Cerebellar nuclear complex (tissue), 1 donor: ENCODE measurements around the gene EXOSC2.

Experiments
- DNase-seq, 2 experiments: peaks; one replicate each; lab custom pipeline; 2025; lab: John Stamatoyannopoulos, UW

EXOSC2 gene, protein sequence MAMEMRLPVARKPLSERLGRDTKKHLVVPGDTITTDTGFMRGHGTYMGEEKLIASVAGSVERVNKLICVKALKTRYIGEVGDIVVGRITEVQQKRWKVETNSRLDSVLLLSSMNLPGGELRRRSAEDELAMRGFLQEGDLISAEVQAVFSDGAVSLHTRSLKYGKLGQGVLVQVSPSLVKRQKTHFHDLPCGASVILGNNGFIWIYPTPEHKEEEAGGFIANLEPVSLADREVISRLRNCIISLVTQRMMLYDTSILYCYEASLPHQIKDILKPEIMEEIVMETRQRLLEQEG

DNA sequence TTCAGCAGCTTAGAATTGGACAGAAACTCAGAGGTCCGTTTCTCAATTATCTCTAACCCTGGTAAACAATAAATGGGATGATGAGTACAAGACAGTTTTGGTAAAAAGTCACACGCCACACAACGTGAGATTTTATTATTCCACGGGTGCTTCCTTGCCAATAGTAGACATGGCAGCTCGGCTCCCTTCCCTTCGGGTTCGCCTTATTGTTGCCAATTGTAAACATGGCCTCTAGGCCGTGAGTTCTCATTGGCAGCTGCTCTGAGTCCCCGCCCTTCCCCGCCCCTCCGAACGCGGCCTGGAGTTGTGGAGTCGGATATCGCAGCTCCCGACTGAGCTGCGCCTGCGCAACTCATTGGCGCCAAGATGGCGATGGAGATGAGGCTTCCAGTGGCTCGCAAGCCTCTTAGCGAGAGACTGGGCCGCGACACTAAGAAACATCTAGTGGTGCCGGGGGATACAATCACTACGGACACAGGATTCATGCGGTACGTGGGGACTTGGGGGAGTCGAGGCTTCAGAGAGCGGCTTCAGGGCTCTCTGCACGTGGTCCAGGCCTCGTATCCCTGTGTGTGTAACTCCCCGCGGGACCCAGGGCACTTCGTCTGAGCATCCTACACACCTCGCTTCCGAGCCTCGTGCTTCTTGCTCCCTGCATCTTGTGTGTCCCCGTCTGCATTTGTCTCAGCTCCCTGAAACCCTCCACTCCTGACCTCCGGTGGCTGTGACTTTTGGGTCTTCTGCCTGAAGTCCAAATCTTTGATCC lies at the start of gene EXOSC2:
Gene EXOSC2, plus strand, starts transcription at position 355 of the 766 bp plus-strand sequence. Its CDS starts 12 bp downstream, at position 367.
- peak; percentile 39 to 92 for DNase-seq

DNA sequence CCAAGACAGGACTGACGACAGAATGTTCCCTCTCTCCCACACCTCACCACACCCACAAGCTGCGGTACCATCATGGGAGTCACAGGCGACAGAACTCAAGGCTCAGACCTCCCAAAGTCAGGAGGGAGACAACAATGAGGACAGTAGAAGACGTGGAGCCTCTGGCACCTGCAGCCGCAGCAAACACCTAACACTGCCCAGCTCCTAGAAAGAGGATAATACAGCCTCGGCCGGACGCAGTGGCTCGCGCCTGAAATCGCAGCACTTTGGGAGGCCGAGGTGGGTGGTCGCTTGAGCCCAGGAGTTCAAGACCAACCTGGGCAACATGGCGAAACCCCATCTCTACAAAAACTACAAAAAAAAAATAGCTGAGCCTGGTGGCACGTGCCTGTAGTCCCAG lies 42.4 kb upstream of the EXOSC2 start:
- no peak for DNase-seq

DNA sequence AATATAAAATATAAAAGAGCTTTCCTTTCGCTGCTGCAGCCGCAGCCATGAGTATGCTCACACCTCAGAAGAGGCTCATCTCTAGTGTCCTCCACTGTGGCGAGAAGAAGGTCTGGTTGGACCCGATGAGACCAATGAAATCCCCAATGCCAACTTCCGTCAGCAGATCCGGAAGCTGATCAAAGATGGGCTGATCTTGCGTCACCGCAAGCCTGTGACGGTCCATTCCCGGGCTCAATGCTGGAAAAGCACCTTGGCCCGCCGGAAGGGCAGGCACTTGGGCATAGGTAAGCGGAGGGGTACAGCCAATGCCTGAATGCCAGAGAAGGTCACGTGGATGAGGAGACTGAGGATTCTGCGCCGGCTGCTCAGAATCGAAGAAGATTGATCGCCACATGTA lies 41.8 kb upstream of the EXOSC2 start:
- DNase-seq = no peak

DNA sequence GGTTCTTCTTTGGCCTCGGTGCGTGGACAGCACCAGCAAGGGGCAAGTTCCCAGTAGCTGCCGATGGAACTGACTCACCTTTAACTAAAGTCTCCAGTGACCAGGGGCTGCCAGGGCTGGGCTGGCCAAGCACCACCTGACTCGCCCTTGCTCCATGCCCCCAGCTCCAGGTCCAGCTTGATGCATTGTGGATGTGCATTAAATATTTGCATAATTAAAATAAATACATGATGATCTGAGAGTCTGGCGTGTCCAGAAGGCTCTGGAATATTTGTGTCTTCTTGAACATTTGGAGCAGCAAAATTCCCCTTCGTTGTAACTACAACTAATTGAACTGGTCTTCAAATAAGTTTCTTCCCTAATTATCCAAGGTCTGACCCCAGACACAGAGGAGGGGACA lies 38.7 kb upstream of the EXOSC2 start:
- DNase-seq = no peak

DNA sequence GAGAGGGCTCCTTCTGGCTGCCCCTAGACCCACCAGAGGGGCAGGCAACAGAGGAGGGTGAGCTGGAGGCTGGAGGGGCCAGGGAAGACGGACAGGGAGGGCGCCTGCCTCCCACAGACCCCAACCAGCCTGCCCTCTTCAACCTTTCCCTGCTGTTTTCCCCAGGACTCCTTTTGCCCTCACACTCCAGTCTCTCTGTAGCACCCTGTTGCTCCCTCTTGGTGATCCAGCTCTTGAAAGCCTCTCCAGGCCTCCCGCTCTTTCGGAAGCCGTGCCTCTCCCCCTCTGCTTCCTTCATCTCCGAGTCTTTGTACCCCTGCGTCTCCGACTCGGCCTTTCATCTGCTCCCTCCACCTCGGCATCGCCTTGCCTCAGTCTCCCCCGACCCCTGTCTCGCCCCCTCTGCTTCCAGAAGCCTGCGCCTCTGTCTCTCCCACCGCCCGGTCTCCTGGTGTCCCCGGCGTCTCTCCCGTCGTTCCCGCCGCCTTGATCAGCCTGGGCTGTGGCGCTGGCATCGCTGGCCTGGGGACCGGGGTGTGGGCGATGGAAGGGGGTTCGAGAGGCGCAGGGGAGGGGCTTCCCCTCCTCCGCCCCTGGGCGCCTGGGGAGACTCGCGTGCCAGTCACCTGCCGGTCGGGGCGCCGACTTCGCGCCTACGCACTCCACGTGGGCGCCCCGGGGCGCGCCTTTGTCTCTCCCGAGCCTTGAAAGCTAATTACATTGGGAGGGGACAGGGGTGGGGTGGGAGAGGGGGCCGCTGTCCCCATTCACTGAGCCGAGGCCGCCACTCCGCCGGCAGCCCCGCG lies 34.5 kb upstream of the EXOSC2 start:
- no peak for DNase-seq

DNA sequence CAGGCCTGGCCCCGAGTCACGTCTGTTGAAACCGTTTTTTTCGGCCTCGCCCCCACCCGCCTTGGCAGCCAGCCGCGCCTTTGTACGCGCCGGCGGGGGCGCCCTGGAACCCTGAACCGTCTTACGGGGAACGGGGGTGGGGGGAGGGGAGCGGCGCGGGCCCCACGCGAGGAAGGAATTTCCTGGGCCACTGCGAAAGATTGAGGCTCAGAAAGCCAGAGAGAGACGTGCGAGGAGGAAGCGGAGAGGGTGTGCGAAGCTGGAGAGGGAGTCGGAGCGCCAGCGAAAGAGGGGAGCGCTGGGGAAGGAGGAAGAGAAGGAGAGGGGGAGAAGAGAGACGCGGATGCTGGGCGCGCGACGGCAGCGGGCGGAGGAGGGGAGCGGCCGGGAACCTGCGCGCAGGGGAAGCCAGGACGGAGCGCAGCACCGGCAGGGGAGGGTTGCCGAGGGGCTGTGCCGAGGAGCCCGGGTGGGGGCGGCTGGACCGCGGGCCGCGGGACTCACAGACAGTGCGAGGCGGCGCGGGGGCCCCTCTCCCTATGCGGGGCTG lies 33.8 kb upstream of the EXOSC2 start:
- no peak for DNase-seq

DNA sequence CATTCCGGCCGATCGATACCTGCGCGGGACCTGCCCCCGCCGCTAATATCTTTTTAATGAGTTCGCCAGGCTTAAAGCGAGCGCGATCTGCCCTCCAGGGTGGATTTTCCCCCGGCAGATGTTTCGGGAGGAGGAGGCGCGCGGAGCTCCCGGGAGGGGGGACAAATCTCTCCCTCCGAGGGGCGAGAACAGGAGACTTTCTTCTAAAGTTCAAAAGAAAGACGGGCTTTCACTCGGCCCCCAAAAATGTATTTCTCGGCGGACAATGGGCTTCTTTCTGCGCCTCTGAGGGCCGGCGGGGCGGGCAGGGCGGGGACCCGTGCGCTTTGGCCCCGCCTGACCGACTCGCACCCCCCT lies 33.3 kb upstream of the EXOSC2 start:
- no peak for DNase-seq

DNA sequence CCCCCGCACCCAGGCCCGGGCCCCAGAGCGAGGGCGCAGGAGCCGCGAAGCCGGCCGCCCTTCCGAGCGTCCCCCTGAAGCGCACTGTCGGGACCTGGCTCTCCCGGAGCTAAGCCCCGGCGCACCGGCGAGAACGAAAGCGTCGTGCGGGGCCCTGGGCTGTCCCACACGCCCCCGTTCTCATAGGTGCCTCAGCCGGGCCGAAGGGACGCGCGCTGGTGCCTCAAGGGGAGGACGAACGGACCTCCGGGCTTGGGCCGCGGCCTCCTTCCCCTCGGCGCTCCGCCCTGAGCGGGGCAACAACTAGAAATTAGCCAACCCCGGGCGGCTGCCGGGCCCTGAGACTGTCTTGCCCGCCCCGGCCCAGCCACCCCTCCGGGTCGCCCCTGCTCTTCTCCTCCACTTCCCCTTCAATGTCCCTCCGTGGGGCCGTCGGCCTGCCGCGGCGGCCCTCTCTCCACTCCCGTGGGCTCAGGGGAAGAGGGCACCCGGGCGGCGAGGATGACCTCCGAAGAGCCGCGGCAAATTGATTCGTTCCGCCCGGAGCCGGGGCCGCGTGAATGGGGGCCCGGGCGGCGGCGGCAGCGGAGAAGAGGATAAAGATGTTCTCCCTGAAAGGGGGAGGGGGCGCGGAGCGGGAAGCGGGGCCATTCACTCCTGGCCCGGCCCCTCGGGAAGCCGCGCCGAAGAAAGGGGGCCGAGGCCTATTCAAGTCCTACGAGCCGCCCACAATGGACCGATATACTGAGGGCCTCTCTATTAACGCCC lies 32.7 kb upstream of the EXOSC2 start:
- DNase-seq = no peak

DNA sequence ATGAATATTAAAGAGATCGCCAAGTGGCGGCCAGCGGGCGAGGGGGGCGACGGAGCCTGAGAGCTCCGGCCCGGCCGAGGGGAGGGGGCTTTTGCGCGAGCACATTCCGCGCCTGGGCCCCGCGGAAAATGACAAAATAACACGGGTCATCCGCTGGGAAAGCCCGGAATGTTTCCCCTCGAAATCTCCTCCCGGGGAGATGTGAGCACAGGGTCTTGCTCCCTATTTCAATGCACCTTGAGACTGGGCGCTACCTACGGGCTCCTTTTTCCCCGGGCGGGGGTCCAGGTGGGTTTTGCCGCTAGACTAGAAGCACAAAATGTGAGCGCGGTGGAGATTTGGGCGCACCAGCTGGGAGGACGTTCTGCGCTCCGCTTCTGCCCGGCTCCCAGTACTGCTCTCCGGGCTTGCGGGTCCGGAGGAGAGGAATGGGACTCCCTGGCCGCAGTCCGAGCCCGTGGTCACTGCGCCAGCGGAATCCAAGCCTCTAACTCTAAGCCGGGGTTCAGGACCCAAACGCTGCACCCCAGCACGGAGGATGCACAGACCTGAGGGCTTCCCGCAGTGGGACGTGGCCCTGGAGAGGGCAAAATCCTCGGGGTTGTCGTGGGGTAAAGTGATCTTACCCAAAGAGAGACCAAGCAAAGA lies 32.0 kb upstream of the EXOSC2 start:
- DNase-seq = no peak

DNA sequence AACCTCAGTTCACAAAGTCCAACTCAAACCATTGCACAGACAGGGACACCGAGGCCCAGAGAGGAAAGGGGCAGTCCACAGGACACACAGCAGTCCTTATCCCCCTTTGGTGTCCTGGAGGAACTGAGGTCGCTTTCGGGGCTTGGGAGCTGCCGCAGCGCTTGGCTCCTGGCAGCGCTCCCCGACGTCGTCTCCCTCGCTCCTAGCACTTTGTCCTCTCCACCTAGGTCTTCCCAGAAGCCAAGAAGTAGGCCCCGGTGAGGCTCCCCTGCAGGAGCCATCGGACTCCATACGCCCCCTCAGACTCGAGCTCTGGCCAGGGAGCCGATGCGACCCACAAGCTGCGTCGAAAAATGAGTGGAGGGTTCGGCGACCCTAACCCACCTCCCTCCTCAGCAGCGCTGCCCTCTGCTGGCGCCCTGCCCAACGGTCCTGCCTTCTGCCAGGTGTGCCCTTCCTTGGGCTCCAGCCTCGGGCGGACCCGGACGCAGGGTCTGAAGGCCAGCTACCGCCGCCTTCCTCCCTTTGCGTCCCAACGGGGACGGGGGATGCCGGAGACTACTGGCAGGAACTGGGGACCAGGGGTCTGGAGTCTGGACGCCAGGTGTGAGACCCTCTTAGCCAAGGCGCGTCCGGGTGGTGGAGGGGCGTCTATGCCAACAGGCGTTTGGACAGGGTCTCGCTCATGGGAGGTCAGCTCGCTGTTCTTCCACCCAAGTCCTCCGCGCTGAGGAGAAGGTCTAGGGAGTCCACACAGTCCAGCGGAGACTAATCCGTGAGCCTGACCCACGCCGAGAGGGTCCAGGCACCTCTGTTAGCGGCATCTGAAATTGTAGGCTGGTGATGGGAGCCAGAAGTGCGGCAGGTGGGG lies 31.2 kb upstream of the EXOSC2 start:
- DNase-seq = no peak

DNA sequence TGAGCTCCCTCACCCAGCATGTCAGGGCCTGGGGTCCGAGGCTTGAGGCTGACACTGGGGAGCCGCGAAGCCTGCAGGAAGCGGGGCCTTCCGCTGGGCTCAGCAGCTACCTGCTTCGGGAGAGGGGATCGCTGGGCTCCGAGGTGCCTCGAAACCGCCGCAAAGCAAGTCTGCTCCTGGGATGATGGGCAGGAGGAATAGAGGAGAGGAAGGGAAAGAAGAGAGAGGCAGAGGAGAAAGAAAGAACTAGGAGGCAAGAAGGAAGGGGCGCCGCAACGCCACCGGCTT lies 30.7 kb upstream of the EXOSC2 start:
- no peak for DNase-seq

DNA sequence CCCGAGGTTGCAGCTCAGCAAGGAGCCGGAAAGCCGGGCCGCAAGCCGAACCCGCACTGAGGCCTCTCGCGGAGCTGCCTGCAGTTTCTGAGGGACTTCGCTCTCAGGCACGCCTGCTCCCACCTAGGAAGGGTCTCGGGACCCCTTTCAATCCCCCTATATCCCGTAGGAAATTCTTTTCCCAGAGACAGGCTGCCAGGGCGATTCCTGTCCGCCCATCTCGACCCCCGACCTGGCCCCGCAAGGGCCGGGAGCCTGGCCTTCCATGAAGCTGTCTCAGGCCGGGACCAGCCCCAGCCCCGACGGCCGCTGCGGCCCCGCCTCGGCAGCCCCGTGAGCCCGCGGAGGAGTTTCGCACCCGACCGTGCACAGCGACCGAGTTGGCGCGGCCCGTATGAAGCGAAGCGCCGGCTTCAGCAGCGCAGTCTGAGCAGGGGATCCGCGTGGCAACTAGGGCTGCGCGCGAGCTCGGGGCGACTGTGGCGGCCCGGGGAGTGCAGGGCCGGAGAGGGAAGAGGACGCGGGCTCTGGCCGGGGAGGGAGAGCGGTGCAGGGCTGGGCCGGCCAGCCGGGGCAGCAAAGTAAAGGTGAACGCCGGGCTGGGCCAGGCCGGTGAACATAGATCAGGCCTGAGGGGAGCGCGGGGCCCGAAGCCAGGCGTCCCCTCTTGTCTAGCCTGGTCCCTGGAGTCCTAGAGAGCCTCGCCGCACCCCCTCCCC lies 30.2 kb upstream of the EXOSC2 start:
- no peak for DNase-seq

DNA sequence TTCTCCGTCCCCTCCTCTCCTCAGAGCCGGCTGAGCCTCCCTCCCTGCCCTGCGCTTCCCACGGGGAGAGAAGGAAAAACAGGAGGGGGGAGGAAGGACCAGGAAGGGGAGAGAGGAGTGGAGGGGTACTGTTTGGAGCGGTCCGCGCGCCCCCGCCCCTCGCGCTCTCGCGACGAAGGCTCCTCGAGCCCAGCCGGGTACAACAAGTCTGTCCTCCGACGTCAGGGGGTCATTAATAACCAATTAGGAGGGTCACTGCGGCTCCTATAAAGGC lies 29.7 kb upstream of the EXOSC2 start:
- no peak for DNase-seq

DNA sequence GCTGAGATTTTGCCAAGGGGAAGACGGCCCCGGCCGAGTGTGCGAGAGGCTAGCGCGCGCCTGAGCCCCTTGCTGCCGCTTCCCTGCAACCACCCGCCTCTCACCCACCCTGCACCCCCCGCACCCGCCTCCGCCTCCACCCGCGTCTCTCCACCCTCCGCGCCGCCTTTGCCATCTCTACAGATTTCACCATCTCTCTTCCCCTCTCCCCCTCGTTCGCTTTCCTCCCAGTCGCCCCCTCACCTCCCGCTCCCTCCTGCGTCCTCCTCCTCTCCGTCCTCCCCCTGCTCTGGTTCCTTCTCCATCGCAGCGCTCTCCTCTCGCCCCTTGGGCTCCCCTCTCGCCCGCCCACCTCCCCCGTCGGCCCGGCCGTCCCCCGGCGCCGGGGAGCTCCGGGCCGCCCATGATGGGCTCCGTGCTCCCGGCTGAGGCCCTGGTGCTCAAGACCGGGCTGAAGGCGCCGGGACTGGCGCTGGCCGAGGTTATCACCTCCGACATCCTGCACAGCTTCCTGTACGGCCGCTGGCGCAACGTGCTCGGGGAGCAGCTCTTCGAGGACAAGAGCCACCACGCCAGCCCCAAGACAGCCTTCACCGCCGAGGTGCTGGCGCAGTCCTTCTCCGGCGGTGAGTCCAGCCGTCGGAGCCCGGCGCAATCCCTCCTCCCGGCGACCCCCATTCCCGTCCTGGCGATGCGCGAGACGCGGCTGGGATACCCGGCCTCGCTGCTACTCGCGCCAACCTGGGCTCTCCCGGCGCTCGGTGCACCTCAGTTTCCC lies 29.1 kb upstream of the EXOSC2 start, which contains the start of gene PRDM12:
Gene PRDM12, plus strand, starts transcription at position 344 of the 778 bp plus-strand sequence. Its CDS starts 60 bp downstream, at position 404.
- no peak for DNase-seq

DNA sequence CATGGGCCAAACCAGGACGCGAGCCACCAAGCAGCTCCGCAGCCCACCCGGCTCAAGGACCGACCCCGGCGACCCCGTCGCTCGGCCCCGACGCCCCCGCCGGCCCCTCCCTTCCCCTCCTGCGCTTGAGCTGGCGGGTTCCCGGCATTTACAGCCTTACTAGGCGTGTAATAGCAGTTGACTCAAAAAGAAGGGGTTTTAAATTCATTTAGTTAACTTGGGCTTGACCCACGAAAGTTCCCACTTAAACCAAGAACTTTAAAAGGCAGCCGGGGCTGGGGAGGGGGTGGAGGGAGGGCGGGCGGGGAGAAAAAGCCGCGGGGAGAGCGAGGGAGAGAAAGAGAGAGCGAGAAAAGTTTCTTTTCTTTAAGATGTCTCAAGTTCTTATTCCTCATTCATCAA lies 28.6 kb upstream of the EXOSC2 start:
- no peak for DNase-seq

DNA sequence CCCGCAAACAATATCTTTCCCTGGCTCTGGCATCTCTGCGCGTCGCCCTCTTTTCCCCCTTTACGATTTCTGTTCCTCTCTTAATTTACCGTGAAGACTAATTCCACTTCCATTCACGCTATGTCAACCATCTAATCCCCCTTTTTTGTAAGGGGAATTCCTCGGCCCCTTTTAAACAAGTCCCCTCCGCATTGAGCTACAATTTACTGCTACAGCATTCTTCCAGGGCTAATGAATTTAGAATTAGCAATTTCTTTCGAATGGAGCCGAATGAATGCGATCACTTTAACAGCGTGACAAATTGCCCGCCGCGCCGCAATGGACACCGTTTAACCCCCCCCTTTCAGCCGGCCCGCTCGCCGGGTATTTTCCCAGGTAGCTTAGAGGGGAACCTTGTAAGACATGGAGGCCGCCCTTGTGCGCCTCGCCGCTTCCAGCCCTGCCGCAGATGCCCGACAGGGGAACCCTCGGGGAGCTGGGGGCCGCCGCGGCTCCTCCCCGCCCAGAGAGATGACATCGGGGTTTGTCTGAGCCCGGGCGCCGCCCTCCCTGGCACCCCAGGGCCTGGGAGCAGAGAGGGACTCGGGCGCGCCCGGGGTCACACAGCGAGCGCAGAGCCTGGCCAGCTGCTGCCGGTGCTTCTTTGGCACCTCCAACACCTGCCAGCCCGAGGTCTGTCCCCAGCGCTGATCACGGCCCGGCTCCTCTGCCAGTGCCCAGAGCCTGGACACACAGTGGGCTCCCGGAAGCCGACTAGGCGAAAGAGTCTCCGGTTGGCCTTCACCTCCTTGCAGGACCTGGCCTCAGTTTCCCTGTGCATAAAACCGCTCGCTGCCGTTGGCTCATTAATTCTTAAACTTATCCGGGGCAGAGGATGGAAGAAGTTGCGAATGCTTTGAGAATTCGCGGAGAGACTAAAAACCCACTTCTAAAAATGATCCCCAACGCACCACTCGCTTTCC lies 27.9 kb upstream of the EXOSC2 start:
- no peak for DNase-seq

DNA sequence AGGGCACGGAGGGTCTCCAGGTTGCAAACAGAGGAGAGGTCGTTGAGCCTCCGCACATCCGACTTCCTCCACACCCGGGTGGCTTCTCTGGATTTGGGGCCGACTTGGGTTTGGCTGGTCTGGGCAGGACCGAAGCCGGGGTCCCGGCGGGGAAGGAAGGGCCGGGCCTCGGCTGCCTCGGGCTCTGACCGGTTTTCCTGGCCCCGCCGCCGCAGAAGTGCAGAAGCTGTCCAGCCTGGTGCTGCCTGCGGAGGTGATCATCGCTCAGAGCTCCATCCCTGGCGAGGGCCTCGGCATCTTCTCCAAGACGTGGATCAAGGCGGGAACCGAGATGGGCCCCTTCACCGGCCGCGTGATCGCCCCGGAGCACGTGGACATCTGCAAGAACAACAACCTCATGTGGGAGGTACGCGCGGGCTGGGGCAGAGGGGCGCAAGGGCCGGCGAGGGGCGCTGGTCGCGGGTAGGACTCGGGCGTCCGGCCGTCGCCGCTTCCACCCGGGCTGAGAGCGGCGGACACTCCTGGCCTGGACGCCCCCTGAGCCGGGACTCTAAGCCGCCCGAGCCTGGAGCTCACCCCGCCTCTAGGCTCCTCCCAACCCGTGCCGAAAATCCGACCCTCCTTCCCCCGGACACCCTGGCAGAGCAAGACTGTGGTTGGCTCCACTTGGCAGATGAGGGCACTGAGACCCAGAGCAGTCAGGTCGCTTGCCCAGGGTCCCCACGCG lies 27.0 kb upstream of the EXOSC2 start:
- no peak for DNase-seq
